Hematopoietic multipotent progenitor cell treated with erythropoietin and hydrocortisone succinate and interleukin-3 and kit ligand, for 6 days (in vitro differentiated cells): ENCODE measurements around the gene ASB4.
"Not testable (repeated sequence)": the region's sequence is repeated elsewhere in the genome, so short reads cannot be mapped to it uniquely, and the experiment has no call there.

ENCODE experiments used
- DNase-seq: peaks from one replicate; pipeline ENCODE4 v3.0.0-alpha.2; 2015

Gene ASB4

GRCh38 chr7:95485391-95486123 lies at the start of gene ASB4:
Gene ASB4, plus strand, starts transcription at chr7:95485943. Its CDS starts 29 bp downstream, at chr7:95485972.
- no peak for DNase-seq

GRCh38 chr7:95436407-95436806 lies 49.3 kb upstream of the ASB4 start:
- DNase-seq, result peak; percentile 56

- no peak for DNase-seq
These were observed 45.2 kb upstream of the ASB4 start for GRCh38 chr7:95440394-95441038.

- DNase-seq, result no peak
These were observed 44.5 kb upstream of the ASB4 start for GRCh38 chr7:95441042-95441823.

- no peak for DNase-seq
These were observed 40.9 kb upstream of the ASB4 start for GRCh38 chr7:95444796-95445195.

GRCh38 chr7:95446618-95447017 lies 39.1 kb upstream of the ASB4 start:
- peak; percentile 21 for DNase-seq

GRCh38 chr7:95454438-95455045 lies 31.2 kb upstream of the ASB4 start:
- DNase-seq, result no peak

GRCh38 chr7:95457947-95458346 lies 27.8 kb upstream of the ASB4 start:
- no peak for DNase-seq

GRCh38 chr7:95460653-95461052 lies 25.1 kb upstream of the ASB4 start:
- not testable (repeated sequence) for DNase-seq

- DNase-seq, result no peak
These were observed 17.7 kb upstream of the ASB4 start for GRCh38 chr7:95467912-95468607.

GRCh38 chr7:95469187-95469586 lies 16.6 kb upstream of the ASB4 start:
- DNase-seq, result no peak

GRCh38 chr7:95469848-95470247 lies 15.9 kb upstream of the ASB4 start:
- DNase-seq, result no peak

GRCh38 chr7:95470452-95470851 lies 15.3 kb upstream of the ASB4 start:
- DNase-seq, result peak; percentile 34

GRCh38 chr7:95471071-95471470 lies 14.7 kb upstream of the ASB4 start:
- DNase-seq, result no peak

GRCh38 chr7:95472581-95473161 lies 13.1 kb upstream of the ASB4 start:
- no peak for DNase-seq

- no peak for DNase-seq
These were observed 12.3 kb upstream of the ASB4 start for GRCh38 chr7:95473276-95473985.

- DNase-seq, result no peak
These were observed 9.5 kb upstream of the ASB4 start for GRCh38 chr7:95476072-95476847.

GRCh38 chr7:95476904-95477594 lies 8.7 kb upstream of the ASB4 start:
- peak; percentile 84 for DNase-seq

- peak; percentile 37 for DNase-seq
These were observed 7.3 kb upstream of the ASB4 start for GRCh38 chr7:95478272-95479037.
